WTC11 (cell line): ENCODE results near the gene ATP2B2. TPM values are rescaled to one million over a fixed set of nuclear protein-coding genes. Genes with fewer than 3 reads are reported as not detected.

Experiments used
- ATAC-seq: fragments of 200-7000 bp; cut with Tn5 transposase; 2 replicates; pipeline ENCODE4 v1.10.0; 2021; ENCODE audit warnings: mild to moderate bottlenecking, moderate library complexity
- CTCF ChIA-PET: fragments of 300-600 bp; sonication (Branson Sonifier 250); formaldehyde crosslinking; loops from one replicate; lab custom pipeline; 2021; ENCODE audit warnings: antibody characterized with exemption; lab: Charles Lee
- POLR2A ChIA-PET: fragments of 350-600 bp; sonication (Branson Sonifier 250); formaldehyde crosslinking; loops from one replicate; lab custom pipeline; 2021; ENCODE audit warnings: antibody characterized with exemption; lab: Charles Lee
- DNase-seq: peaks from one replicate; pipeline ENCODE4 v3.0.0; 2021; ENCODE audit warnings: low spot score
- H3K27ac Mint-ChIP-seq: 2 replicates; pipeline ENCODE4 v1.8.0; 2021; ENCODE audit warnings: mixed read lengths
- H3K27me3 Mint-ChIP-seq: 2 replicates; pipeline ENCODE4 v1.8.0; 2021; ENCODE audit warnings: low read depth, mild to moderate bottlenecking, moderate library complexity, mixed read lengths
- H3K36me3 Mint-ChIP-seq: 2 replicates; pipeline ENCODE4 v1.8.0; 2021; ENCODE audit warnings: mixed read lengths
- H3K4me1 Mint-ChIP-seq: 2 replicates; pipeline ENCODE4 v1.8.0; 2022; ENCODE audit warnings: mixed read lengths
- H3K4me3 Mint-ChIP-seq: 2 replicates; pipeline ENCODE4 v1.8.0; 2021; ENCODE audit warnings: mild to moderate bottlenecking, moderate library complexity, mixed read lengths
- H3K9me3 Mint-ChIP-seq: 2 replicates; pipeline ENCODE4 v1.8.0; 2021; ENCODE audit warnings: mixed read lengths
- CBFB ChIP-seq: sonication (generic); formaldehyde crosslinking; IDR thresholded peaks from 2 replicates; pipeline ENCODE4 v1.8.1; 2022; ENCODE audit warnings: mild to moderate bottlenecking, low read depth, missing genetic modification reagents
- CREM ChIP-seq: sonication (generic); formaldehyde crosslinking; IDR thresholded peaks from 2 replicates; pipeline ENCODE4 v1.8.1; 2022; ENCODE audit warnings: mild to moderate bottlenecking, missing genetic modification reagents, moderate library complexity
- ELF4 ChIP-seq: sonication (generic); formaldehyde crosslinking; IDR thresholded peaks from 2 replicates; pipeline ENCODE4 v1.8.1; 2022; ENCODE audit warnings: low read depth, mild to moderate bottlenecking, moderate library complexity, missing genetic modification reagents
- FOXP1 ChIP-seq: sonication (generic); formaldehyde crosslinking; IDR thresholded peaks from 2 replicates; pipeline ENCODE4 v1.8.0; 2022; ENCODE audit warnings: missing genetic modification reagents, mild to moderate bottlenecking, moderate library complexity, borderline replicate concordance
- GTF2I ChIP-seq: fragments of 250-450 bp; sonication (Bioruptor Pico); conservative IDR thresholded peaks from 2 replicates; pipeline ENCODE4 v1.4.0; 2021; ENCODE audit warnings: mild to moderate bottlenecking
- JUN ChIP-seq: sonication (generic); formaldehyde crosslinking; IDR thresholded peaks from 2 replicates; pipeline ENCODE4 v1.8.0; 2023; ENCODE audit warnings: mild to moderate bottlenecking, missing genetic modification reagents
- KAT7 ChIP-seq: sonication (generic); formaldehyde crosslinking; IDR thresholded peaks from 2 replicates; pipeline ENCODE4 v1.8.1; 2023; ENCODE audit warnings: missing genetic modification reagents, mild to moderate bottlenecking, borderline replicate concordance
- MYBL2 ChIP-seq: sonication (generic); formaldehyde crosslinking; IDR thresholded peaks from 2 replicates; pipeline ENCODE4 v1.8.1; 2023; ENCODE audit warnings: mild to moderate bottlenecking, moderate library complexity, missing genetic modification reagents
- NR3C1 ChIP-seq: sonication (generic); formaldehyde crosslinking; conservative IDR thresholded peaks from 2 replicates; pipeline ENCODE4 v1.8.1; 2023; ENCODE audit warnings: low read depth, mild to moderate bottlenecking, missing genetic modification reagents
- SOX15 ChIP-seq: fragments of 250-450 bp; sonication (Bioruptor Pico); IDR thresholded peaks from 2 replicates; pipeline ENCODE4 v1.9.0; 2021; ENCODE audit warnings: mild to moderate bottlenecking
- ZBTB21 ChIP-seq: sonication (generic); formaldehyde crosslinking; IDR thresholded peaks from 2 replicates; pipeline ENCODE4 v1.8.1; 2023; ENCODE audit warnings: mild to moderate bottlenecking, missing genetic modification reagents, borderline replicate concordance
- ZNF263 ChIP-seq: sonication (generic); formaldehyde crosslinking; IDR thresholded peaks from 2 replicates; pipeline ENCODE4 v1.8.1; 2022; ENCODE audit warnings: low read depth, mild to moderate bottlenecking, moderate library complexity, missing genetic modification reagents
- ZNF317 ChIP-seq: sonication (generic); formaldehyde crosslinking; IDR thresholded peaks from 2 replicates; pipeline ENCODE4 v1.8.1; 2023; ENCODE audit warnings: low read depth, mild to moderate bottlenecking, moderate library complexity, missing genetic modification reagents, borderline replicate concordance
- total RNA-seq: library from RNA; stranded (reverse); gene quantifications from 3 replicates; pipeline ENCODE4 v1.2.3, GENCODE V29; 2021
- TF ChIP-seq, protein P1 (sequence below): fragments of 250-450 bp; sonication (Bioruptor Pico); IDR thresholded peaks from 2 replicates; pipeline ENCODE4 v2.1.2; 2022; ENCODE audit warnings: mild to moderate bottlenecking, moderate library complexity
- TF ChIP-seq, protein P2 (sequence below): sonication (generic); formaldehyde crosslinking; IDR thresholded peaks from 2 replicates; pipeline ENCODE4 v1.8.0; 2022; ENCODE audit warnings: mild to moderate bottlenecking, missing genetic modification reagents
- TF ChIP-seq, protein P3 (sequence below): sonication (generic); formaldehyde crosslinking; IDR thresholded peaks from 2 replicates; pipeline ENCODE4 v1.8.1; 2022; ENCODE audit warnings: low read depth, mild to moderate bottlenecking, moderate library complexity, missing genetic modification reagents, borderline replicate concordance
- TF ChIP-seq, protein P4 (sequence below): fragments of 250-450 bp; sonication (Bioruptor Pico); IDR thresholded peaks from 2 replicates; pipeline ENCODE4 v1.9.0; 2021; ENCODE audit warnings: mild to moderate bottlenecking
- TF ChIP-seq, protein P5 (sequence below): sonication (generic); formaldehyde crosslinking; IDR thresholded peaks from 2 replicates; pipeline ENCODE4 v1.8.1; 2023; ENCODE audit warnings: mild to moderate bottlenecking, missing genetic modification reagents, borderline replicate concordance
- TF ChIP-seq, protein P6 (sequence below): sonication (generic); formaldehyde crosslinking; IDR thresholded peaks from 2 replicates; pipeline ENCODE4 v1.8.1; 2023; ENCODE audit warnings: mild to moderate bottlenecking, missing genetic modification reagents, moderate library complexity
- TF ChIP-seq, protein P7 (sequence below): sonication (generic); formaldehyde crosslinking; IDR thresholded peaks from 2 replicates; pipeline ENCODE4 v1.8.1; 2022; ENCODE audit warnings: low read depth, missing genetic modification reagents, borderline replicate concordance

Gene ATP2B2
- total RNA-seq, 1 experiment from 2014 or later: 0.48 TPM

DNA sequence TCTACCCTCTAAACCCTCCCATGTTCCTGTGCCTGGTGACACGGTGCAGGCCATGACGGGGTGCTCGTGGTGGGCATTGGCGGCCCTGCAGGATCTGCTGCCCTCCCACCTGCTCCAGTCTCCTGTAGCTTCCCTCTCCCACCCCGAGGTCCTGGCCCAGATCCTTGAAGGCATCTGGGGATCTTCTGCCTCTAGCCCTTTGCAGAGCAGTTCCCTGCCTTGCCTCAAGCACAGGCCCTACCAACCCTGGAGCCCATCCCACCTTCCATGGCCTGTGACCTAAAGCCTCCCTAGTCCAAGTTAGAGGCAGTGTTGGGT lies 157.0 kb downstream of the ATP2B2 start:
- Mint-ChIP-seq H3K27me3 (no peaks in the 10 kb centered on the region), H3K27ac (no peak overlapping the region), H3K36me3 (no peaks in the 10 kb centered on the region), H3K4me1 (peaks cover 9% of the 10 kb centered on the region), H3K4me3 (no peak overlapping the region), H3K9me3 (no peaks in the 10 kb centered on the region)
- ChIA-PET POLR2A (no interaction called here), CTCF (no interaction called here)
- no peak for TF ChIP-seq ZNF263
- no peak for TF ChIP-seq ZBTB21
- no peak for TF ChIP-seq CREM
- TF ChIP-seq, protein P1, sequence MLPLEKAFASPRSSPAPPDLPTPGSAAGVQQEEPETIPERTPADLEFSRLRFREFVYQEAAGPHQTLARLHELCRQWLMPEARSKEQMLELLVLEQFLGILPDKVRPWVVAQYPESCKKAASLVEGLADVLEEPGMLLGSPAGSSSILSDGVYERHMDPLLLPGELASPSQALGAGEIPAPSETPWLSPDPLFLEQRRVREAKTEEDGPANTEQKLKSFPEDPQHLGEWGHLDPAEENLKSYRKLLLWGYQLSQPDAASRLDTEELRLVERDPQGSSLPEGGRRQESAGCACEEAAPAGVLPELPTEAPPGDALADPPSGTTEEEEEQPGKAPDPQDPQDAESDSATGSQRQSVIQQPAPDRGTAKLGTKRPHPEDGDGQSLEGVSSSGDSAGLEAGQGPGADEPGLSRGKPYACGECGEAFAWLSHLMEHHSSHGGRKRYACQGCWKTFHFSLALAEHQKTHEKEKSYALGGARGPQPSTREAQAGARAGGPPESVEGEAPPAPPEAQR (CRISPR knock-in tag): no peak
- no peak for TF ChIP-seq ELF4 (CRISPR knock-in tag)
- no peak for TF ChIP-seq ZNF317 (CRISPR knock-in tag)
- TF ChIP-seq JUN (CRISPR knock-in tag): no peak
- TF ChIP-seq NR3C1 (CRISPR knock-in tag): no peak
- TF ChIP-seq, protein P2, sequence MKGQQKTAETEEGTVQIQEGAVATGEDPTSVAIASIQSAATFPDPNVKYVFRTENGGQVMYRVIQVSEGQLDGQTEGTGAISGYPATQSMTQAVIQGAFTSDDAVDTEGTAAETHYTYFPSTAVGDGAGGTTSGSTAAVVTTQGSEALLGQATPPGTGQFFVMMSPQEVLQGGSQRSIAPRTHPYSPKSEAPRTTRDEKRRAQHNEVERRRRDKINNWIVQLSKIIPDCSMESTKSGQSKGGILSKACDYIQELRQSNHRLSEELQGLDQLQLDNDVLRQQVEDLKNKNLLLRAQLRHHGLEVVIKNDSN (CRISPR knock-in tag): no peak
- TF ChIP-seq, protein P3, sequence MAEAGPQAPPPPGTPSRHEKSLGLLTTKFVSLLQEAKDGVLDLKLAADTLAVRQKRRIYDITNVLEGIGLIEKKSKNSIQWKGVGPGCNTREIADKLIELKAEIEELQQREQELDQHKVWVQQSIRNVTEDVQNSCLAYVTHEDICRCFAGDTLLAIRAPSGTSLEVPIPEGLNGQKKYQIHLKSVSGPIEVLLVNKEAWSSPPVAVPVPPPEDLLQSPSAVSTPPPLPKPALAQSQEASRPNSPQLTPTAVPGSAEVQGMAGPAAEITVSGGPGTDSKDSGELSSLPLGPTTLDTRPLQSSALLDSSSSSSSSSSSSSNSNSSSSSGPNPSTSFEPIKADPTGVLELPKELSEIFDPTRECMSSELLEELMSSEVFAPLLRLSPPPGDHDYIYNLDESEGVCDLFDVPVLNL: no peak
- TF ChIP-seq SOX15 (CRISPR knock-in tag): no peak
- TF ChIP-seq GTF2I (CRISPR knock-in tag): no peak
- TF ChIP-seq, protein P4, sequence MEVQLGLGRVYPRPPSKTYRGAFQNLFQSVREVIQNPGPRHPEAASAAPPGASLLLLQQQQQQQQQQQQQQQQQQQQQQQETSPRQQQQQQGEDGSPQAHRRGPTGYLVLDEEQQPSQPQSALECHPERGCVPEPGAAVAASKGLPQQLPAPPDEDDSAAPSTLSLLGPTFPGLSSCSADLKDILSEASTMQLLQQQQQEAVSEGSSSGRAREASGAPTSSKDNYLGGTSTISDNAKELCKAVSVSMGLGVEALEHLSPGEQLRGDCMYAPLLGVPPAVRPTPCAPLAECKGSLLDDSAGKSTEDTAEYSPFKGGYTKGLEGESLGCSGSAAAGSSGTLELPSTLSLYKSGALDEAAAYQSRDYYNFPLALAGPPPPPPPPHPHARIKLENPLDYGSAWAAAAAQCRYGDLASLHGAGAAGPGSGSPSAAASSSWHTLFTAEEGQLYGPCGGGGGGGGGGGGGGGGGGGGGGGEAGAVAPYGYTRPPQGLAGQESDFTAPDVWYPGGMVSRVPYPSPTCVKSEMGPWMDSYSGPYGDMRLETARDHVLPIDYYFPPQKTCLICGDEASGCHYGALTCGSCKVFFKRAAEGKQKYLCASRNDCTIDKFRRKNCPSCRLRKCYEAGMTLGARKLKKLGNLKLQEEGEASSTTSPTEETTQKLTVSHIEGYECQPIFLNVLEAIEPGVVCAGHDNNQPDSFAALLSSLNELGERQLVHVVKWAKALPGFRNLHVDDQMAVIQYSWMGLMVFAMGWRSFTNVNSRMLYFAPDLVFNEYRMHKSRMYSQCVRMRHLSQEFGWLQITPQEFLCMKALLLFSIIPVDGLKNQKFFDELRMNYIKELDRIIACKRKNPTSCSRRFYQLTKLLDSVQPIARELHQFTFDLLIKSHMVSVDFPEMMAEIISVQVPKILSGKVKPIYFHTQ (CRISPR knock-in tag): no peak
- TF ChIP-seq, protein P5, sequence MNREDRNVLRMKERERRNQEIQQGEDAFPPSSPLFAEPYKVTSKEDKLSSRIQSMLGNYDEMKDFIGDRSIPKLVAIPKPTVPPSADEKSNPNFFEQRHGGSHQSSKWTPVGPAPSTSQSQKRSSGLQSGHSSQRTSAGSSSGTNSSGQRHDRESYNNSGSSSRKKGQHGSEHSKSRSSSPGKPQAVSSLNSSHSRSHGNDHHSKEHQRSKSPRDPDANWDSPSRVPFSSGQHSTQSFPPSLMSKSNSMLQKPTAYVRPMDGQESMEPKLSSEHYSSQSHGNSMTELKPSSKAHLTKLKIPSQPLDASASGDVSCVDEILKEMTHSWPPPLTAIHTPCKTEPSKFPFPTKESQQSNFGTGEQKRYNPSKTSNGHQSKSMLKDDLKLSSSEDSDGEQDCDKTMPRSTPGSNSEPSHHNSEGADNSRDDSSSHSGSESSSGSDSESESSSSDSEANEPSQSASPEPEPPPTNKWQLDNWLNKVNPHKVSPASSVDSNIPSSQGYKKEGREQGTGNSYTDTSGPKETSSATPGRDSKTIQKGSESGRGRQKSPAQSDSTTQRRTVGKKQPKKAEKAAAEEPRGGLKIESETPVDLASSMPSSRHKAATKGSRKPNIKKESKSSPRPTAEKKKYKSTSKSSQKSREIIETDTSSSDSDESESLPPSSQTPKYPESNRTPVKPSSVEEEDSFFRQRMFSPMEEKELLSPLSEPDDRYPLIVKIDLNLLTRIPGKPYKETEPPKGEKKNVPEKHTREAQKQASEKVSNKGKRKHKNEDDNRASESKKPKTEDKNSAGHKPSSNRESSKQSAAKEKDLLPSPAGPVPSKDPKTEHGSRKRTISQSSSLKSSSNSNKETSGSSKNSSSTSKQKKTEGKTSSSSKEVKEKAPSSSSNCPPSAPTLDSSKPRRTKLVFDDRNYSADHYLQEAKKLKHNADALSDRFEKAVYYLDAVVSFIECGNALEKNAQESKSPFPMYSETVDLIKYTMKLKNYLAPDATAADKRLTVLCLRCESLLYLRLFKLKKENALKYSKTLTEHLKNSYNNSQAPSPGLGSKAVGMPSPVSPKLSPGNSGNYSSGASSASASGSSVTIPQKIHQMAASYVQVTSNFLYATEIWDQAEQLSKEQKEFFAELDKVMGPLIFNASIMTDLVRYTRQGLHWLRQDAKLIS (CRISPR knock-in tag): no peak
- TF ChIP-seq, protein P6, sequence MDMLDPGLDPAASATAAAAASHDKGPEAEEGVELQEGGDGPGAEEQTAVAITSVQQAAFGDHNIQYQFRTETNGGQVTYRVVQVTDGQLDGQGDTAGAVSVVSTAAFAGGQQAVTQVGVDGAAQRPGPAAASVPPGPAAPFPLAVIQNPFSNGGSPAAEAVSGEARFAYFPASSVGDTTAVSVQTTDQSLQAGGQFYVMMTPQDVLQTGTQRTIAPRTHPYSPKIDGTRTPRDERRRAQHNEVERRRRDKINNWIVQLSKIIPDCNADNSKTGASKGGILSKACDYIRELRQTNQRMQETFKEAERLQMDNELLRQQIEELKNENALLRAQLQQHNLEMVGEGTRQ (CRISPR knock-in tag): no peak
- TF ChIP-seq, protein P7, sequence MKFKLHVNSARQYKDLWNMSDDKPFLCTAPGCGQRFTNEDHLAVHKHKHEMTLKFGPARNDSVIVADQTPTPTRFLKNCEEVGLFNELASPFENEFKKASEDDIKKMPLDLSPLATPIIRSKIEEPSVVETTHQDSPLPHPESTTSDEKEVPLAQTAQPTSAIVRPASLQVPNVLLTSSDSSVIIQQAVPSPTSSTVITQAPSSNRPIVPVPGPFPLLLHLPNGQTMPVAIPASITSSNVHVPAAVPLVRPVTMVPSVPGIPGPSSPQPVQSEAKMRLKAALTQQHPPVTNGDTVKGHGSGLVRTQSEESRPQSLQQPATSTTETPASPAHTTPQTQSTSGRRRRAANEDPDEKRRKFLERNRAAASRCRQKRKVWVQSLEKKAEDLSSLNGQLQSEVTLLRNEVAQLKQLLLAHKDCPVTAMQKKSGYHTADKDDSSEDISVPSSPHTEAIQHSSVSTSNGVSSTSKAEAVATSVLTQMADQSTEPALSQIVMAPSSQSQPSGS (CRISPR knock-in tag): no peak
- no peak for TF ChIP-seq CBFB (CRISPR knock-in tag)
- TF ChIP-seq KAT7 (CRISPR knock-in tag): no peak
- no peak for TF ChIP-seq MYBL2 (CRISPR knock-in tag)
- no peak for TF ChIP-seq FOXP1 (CRISPR knock-in tag)
- DNase-seq: no peak
- ATAC-seq: no peak
